Measurements from ENCODE around the gene PEX14. TPM values are rescaled to one million over a fixed set of nuclear protein-coding genes. Genes with fewer than 3 reads are reported as not detected.
A peak's percentile ranks its signal among the peaks of the same experiment; 100 is the strongest.

The PEX14 gene
- total and polyA plus RNA-seq, 5 donors from 2014 or later = 3.5 to 22.4 (median 4.9) TPM

DNA sequence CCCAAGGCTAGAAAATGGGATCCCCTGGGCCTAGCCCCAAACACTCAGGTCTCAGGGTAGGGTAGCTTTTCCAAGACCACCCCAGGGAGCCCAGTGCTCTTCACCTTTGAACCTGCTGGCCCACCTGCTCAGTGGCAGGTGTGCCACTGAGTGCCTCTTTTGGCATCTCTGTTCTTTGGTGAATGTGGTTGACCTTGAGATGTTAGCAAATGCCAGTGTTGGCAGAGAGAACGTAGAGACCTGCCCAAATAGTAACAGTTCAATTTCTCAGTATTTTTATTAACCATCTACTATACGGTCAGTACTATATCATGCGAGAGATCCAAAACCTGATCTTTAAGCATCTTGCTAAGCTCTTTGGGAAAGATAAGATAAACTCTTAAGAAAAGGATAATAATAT lies 128.2 kb downstream of the PEX14 start:
- Histone ChIP-seq H3K27ac (ENCODE audit: insufficient read depth, low read length, poor library complexity, severe bottlenecking) (no peak overlapping the region), H3K4me3 (ENCODE audit: low read depth, low read length) (no peak overlapping the region), H3K4me1 (ENCODE audit: control insufficient read depth, insufficient read depth, low read length, poor library complexity, severe bottlenecking) (no peaks in the 10 kb centered on the region), H3K9me3 (ENCODE audit: control insufficient read depth in 2 of 2, low read length in 2 of 2) (no peaks in the 10 kb centered on the region), H3K27me3 (ENCODE audit: control insufficient read depth, insufficient read depth, low read length) (no peaks in the 10 kb centered on the region), H3K36me3 (ENCODE audit: control insufficient read depth, insufficient read depth, low read length) (peaks cover 19% of the 10 kb centered on the region)
- Mint-ChIP-seq H3K36me3 (peaks cover 29% of the 10 kb centered on the region), H3K4me3 (no peak overlapping the region), H3K4me1 (peaks cover 0 to 10% (median 3%) of the 10 kb centered on the region in 4 donors), H3K9me3 (no peaks in the 10 kb centered on the region), H3K27ac (no peak overlapping the region), H3K27me3 (no peaks in the 10 kb centered on the region)
- ATAC-seq (ENCODE audit: low read depth in 2 of 2) (no peak), DNase-seq (no peak)

DNA sequence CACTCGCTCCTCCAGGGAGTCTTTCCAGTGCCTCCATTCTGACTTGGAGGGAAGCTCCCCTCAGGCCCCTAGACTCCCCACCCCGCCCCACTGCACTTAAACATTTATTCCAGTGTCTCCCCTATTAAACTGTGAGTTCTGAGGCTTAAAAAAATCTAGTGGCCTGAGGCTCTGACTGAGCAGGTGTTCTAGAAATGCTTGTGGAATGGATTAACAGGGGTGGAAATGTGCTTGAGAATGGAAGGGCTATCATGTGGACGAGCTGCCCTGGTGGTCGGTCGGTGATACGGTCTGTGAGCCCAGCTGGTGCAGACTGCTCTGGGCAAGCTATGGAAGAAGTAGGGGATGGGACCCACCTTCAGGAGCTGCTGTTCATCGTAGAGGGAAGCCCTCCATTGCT lies 130.2 kb downstream of the PEX14 start:
- ATAC-seq (ENCODE audit: low read depth in 2 of 2) = no peak
- Mint-ChIP-seq H3K27ac (peak overlapping the region in 1 of 3 donors; percentile 21), H3K4me3 (no peak overlapping the region), H3K9me3 (no peaks in the 10 kb centered on the region), H3K27me3 (no peaks in the 10 kb centered on the region), H3K4me1 (peaks cover 0 to 4% (median 3%) of the 10 kb centered on the region in 4 donors), H3K36me3 (peaks cover 20% of the 10 kb centered on the region)
- no peak for DNase-seq
- no peaks in the 10 kb centered on the region for H3K9me3 ChIP-seq (ENCODE audit: control insufficient read depth in 2 of 2, low read length in 2 of 2)
- no peaks in the 10 kb centered on the region for H3K4me1 ChIP-seq (ENCODE audit: control insufficient read depth, insufficient read depth, low read length, poor library complexity, severe bottlenecking)
- H3K27ac ChIP-seq (ENCODE audit: insufficient read depth, low read length, poor library complexity, severe bottlenecking) = no peak overlapping the region
- H3K36me3 ChIP-seq (ENCODE audit: control insufficient read depth, insufficient read depth, low read length) = peaks cover 8% of the 10 kb centered on the region
- H3K4me3 ChIP-seq (ENCODE audit: low read depth, low read length) = no peak overlapping the region
- no peaks in the 10 kb centered on the region for H3K27me3 ChIP-seq (ENCODE audit: control insufficient read depth, insufficient read depth, low read length)

DNA sequence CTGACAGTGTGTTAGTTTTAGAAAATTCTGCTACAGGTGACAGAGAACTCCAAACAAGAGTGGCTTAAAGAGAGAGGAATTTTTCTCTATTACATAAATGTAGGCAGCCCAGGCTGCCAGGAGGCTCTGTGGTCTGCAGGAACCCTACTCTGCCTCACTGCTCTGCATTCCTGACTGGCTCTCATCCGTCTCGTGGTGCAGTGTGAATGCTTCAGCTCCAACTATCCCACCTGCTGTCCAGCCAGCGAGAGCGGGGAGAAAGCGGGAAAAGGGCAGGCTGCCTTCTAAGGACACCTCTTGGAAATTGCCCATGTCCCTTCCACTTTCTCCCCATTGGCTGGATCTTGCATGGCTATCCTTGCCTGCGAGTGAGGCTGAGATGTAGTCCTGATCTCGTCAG lies 131.3 kb downstream of the PEX14 start:
- Mint-ChIP-seq H3K4me1 (peaks cover 0 to 4% (median 3%) of the 10 kb centered on the region in 4 donors), H3K9me3 (no peaks in the 10 kb centered on the region), H3K36me3 (peaks cover 20% of the 10 kb centered on the region), H3K4me3 (peak overlapping the region in 1 of 4 donors; percentile 21), H3K27ac (peak overlapping the region in 1 of 3 donors; percentile 60), H3K27me3 (no peaks in the 10 kb centered on the region)
- Histone ChIP-seq H3K27ac (ENCODE audit: insufficient read depth, low read length, poor library complexity, severe bottlenecking) (no peak overlapping the region), H3K4me3 (ENCODE audit: low read depth, low read length) (no peak overlapping the region), H3K36me3 (ENCODE audit: control insufficient read depth, insufficient read depth, low read length) (peaks cover 8% of the 10 kb centered on the region), H3K4me1 (ENCODE audit: control insufficient read depth, insufficient read depth, low read length, poor library complexity, severe bottlenecking) (no peaks in the 10 kb centered on the region), H3K27me3 (ENCODE audit: control insufficient read depth, insufficient read depth, low read length) (no peaks in the 10 kb centered on the region), H3K9me3 (ENCODE audit: control insufficient read depth in 2 of 2, low read length in 2 of 2) (no peaks in the 10 kb centered on the region)
- DNase-seq = no peak
- no peak for ATAC-seq (ENCODE audit: low read depth in 2 of 2)

- Histone ChIP-seq H3K27ac (ENCODE audit: insufficient read depth, low read length, poor library complexity, severe bottlenecking) (no peak overlapping the region), H3K9me3 (ENCODE audit: control insufficient read depth in 2 of 2, low read length in 2 of 2) (no peaks in the 10 kb centered on the region), H3K36me3 (ENCODE audit: control insufficient read depth, insufficient read depth, low read length) (peaks cover 8% of the 10 kb centered on the region), H3K4me1 (ENCODE audit: control insufficient read depth, insufficient read depth, low read length, poor library complexity, severe bottlenecking) (no peaks in the 10 kb centered on the region), H3K4me3 (ENCODE audit: low read depth, low read length) (no peak overlapping the region), H3K27me3 (ENCODE audit: control insufficient read depth, insufficient read depth, low read length) (no peaks in the 10 kb centered on the region)
- Mint-ChIP-seq H3K4me3 (no peak overlapping the region), H3K9me3 (no peaks in the 10 kb centered on the region), H3K27ac (peak overlapping the region in 1 of 3 donors; percentile 84), H3K27me3 (no peaks in the 10 kb centered on the region), H3K36me3 (peaks cover 14% of the 10 kb centered on the region), H3K4me1 (peaks cover 0 to 6% (median 3%) of the 10 kb centered on the region in 4 donors)
- DNase-seq = no peak
- ATAC-seq (ENCODE audit: low read depth in 2 of 2) = no peak
These were observed 132.5 kb downstream of the PEX14 start for GRCh38 chr1:10607228-10607627.

- Histone ChIP-seq H3K27me3 (ENCODE audit: control insufficient read depth, insufficient read depth, low read length) (no peaks in the 10 kb centered on the region), H3K4me1 (ENCODE audit: control insufficient read depth, insufficient read depth, low read length, poor library complexity, severe bottlenecking) (no peaks in the 10 kb centered on the region), H3K36me3 (ENCODE audit: control insufficient read depth, insufficient read depth, low read length) (peaks cover 8% of the 10 kb centered on the region), H3K27ac (ENCODE audit: insufficient read depth, low read length, poor library complexity, severe bottlenecking) (no peak overlapping the region), H3K4me3 (ENCODE audit: low read depth, low read length) (no peak overlapping the region), H3K9me3 (ENCODE audit: control insufficient read depth in 2 of 2, low read length in 2 of 2) (no peaks in the 10 kb centered on the region)
- Mint-ChIP-seq H3K4me1 (peaks cover 0 to 6% (median 1%) of the 10 kb centered on the region in 4 donors), H3K4me3 (no peak overlapping the region), H3K27me3 (no peaks in the 10 kb centered on the region), H3K36me3 (peaks cover 18% of the 10 kb centered on the region), H3K9me3 (no peaks in the 10 kb centered on the region), H3K27ac (no peak overlapping the region)
- DNase-seq (no peak), ATAC-seq (ENCODE audit: low read depth in 2 of 2) (no peak)
These were observed 133.9 kb downstream of the PEX14 start for GRCh38 chr1:10608690-10609089.

DNA sequence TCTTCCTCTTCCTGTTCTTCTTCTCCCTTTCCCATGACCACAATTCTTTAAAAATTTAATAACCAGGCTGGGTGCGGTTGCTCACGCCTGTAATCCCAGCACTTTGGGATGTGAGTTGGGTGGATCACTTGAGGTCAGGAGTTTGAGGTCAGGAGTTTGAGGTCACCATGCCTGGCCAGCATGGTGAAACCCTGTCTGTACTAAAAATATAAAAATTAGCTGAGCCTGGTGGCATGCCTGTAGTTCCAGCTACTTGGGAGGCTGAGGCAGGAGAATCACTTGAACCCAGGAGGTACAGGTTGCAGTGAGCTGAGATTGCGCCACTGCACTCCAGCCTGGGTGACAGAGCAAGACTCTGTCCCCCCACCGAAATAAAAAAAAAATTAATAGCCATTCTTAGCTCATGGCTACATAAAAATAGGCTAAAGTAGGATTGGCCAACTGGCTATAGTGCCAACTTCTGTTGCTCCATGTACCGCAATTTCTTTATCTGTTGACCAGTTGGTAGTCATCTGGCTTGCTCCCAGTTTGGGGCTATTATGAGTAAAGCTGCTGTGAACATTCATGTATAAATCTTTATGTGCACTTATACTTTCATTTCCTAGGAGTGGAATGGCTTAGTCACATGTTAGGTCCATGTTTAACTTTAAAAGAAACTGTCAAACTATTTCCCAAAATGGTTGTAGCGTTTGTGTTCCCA lies 136.3 kb downstream of the PEX14 start:
- no peaks in the 10 kb centered on the region for H3K27me3 ChIP-seq (ENCODE audit: control insufficient read depth, insufficient read depth, low read length)
- no peaks in the 10 kb centered on the region for H3K4me1 ChIP-seq (ENCODE audit: control insufficient read depth, insufficient read depth, low read length, poor library complexity, severe bottlenecking)
- peaks cover 4% of the 10 kb centered on the region for H3K36me3 ChIP-seq (ENCODE audit: control insufficient read depth, insufficient read depth, low read length)
- no peaks in the 10 kb centered on the region for H3K9me3 Mint-ChIP-seq
- H3K9me3 ChIP-seq (ENCODE audit: control insufficient read depth in 2 of 2, low read length in 2 of 2) = no peaks in the 10 kb centered on the region
- no peak overlapping the region for H3K4me3 Mint-ChIP-seq
- H3K27ac ChIP-seq (ENCODE audit: insufficient read depth, low read length, poor library complexity, severe bottlenecking) = no peak overlapping the region
- H3K27me3 Mint-ChIP-seq = no peaks in the 10 kb centered on the region
- ATAC-seq (ENCODE audit: low read depth in 2 of 2) = no peak
- H3K27ac Mint-ChIP-seq = no peak overlapping the region
- H3K36me3 Mint-ChIP-seq = peaks cover 22% of the 10 kb centered on the region
- no peak for DNase-seq
- peaks cover 0 to 7% (median 4%) of the 10 kb centered on the region in 4 donors for H3K4me1 Mint-ChIP-seq
- H3K4me3 ChIP-seq (ENCODE audit: low read depth, low read length) = no peak overlapping the region

DNA sequence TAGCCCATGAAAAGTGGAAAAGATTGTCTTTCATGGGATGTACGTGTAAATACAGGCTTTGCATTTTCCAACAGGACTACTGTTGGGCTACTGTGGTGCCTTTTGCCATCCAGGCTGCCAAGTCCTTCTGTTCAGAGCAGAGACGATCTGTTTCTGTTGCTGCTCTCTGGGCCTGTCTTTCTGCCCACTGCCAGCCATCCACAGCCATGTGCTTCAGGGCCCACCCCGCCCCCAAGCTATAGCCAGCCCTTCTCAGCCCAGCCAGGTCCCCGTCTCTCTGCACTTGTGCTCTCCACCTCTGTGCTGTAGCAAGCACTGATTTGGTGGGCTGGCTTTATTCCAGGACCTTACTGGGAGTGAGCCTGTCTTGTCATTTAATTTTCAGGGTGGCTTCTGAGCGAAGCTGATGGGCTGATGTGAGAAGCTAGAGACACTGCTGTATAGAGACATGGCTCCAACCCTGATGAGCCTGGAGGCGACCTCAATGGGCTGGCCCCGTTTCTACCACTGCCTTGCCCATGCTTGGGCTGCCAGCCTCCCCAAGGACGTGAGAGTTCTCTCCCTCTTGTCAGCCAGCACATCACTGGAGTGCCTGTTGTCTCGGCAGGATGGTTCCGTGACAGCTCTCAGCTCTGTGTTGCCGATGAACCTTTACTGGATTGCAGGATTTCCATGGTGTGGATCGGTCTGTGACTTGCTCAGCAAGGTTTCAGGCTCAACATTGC lies 137.8 kb downstream of the PEX14 start:
- H3K27me3 Mint-ChIP-seq = no peaks in the 10 kb centered on the region
- no peak for ATAC-seq (ENCODE audit: low read depth in 2 of 2)
- DNase-seq = no peak
- Histone ChIP-seq H3K9me3 (ENCODE audit: control insufficient read depth in 2 of 2, low read length in 2 of 2) (no peaks in the 10 kb centered on the region), H3K4me3 (ENCODE audit: low read depth, low read length) (no peak overlapping the region), H3K36me3 (ENCODE audit: control insufficient read depth, insufficient read depth, low read length) (peaks cover 2% of the 10 kb centered on the region), H3K4me1 (ENCODE audit: control insufficient read depth, insufficient read depth, low read length, poor library complexity, severe bottlenecking) (no peaks in the 10 kb centered on the region), H3K27me3 (ENCODE audit: control insufficient read depth, insufficient read depth, low read length) (no peaks in the 10 kb centered on the region), H3K27ac (ENCODE audit: insufficient read depth, low read length, poor library complexity, severe bottlenecking) (no peak overlapping the region)
- peaks cover 24% of the 10 kb centered on the region for H3K36me3 Mint-ChIP-seq
- peaks cover 0 to 7% (median 3%) of the 10 kb centered on the region in 4 donors for H3K4me1 Mint-ChIP-seq
- no peaks in the 10 kb centered on the region for H3K9me3 Mint-ChIP-seq
- H3K27ac Mint-ChIP-seq = peak overlapping the region in 1 of 3 donors; percentile 32
- no peak overlapping the region for H3K4me3 Mint-ChIP-seq

All from CD4-positive, CD25-positive, alpha-beta regulatory T cell (primary cell).